ENCODE measurements around the gene FAM181A. TPM values are rescaled to one million over a fixed set of nuclear protein-coding genes. Genes with fewer than 3 reads are reported as not detected.

The FAM181A gene
- total RNA-seq, 1 experiment from 2014 or later = not detected

DNA sequence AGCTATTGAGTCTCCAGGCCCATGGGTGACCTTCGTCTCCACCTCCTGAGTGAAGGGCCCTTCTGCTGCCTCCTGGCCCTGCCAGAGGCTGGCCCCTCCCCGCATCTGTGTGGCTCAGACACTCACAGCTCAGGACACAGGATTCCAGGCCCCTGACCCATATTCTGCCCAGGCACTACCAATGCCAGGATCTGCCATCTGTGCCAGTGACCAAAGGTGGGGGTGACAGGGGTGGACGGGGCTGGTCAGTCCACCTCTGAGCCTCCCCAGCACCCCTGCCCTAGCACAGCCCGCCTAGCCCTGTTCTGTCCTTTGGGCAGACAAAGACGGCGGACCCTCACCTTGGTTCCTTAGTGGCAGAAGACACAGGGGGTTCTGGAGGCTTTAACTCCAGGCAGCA is 46.5 kb downstream of the FAM181A start:
- Histone ChIP-seq H4K5ac (ENCODE audit: insufficient read length, low read depth, low read length) (no peak overlapping the region), H3K79me1 (ENCODE audit: insufficient read depth, low read depth, low read length, poor library complexity, severe bottlenecking) (no peaks in the 10 kb centered on the region)

More for the DNA sequence above, 46.5 kb downstream of the FAM181A start:
- H4K20me1 ChIP-seq (ENCODE audit: control insufficient read depth, insufficient read depth, insufficient read length) = no peaks in the 10 kb centered on the region
- H3K23ac ChIP-seq (ENCODE audit: insufficient read length, low read depth, low read length) = no peak overlapping the region
- Mint-ChIP-seq H3K4me3 (no peak overlapping the region), H3K4me1 (peaks cover 14 to 17% of the 10 kb centered on the region in 2 experiments), H3K27ac (no peak overlapping the region), H3K9me3 (no peaks in the 10 kb centered on the region), H3K27me3 (ENCODE audit: low read depth) (peaks cover 2% of the 10 kb centered on the region; the same call in 1 of the 2 replicates), H3K36me3 (ENCODE audit: insufficient read depth in 1 of 3, low read depth in 3 of 3) (no peaks in the 10 kb centered on the region)
- H2BK5ac ChIP-seq (ENCODE audit: insufficient read length, low read length) = no peak overlapping the region
- no peak overlapping the region for H3K14ac ChIP-seq (ENCODE audit: insufficient read depth, low read length)
- no peak overlapping the region for H3K4me2 ChIP-seq (ENCODE audit: insufficient read depth, insufficient read length, low read length)
- H2BK20ac ChIP-seq (ENCODE audit: low read depth, low read length, poor library complexity, severe bottlenecking) = no peak overlapping the region
- no peaks in the 10 kb centered on the region for H3K27me3 ChIP-seq (ENCODE audit: insufficient read depth, low read length)
- no peak overlapping the region for H4K8ac ChIP-seq (replicated peaks; ENCODE audit: insufficient read length, low read depth, low read length)
- no peaks in the 10 kb centered on the region for H3K9me3 ChIP-seq (ENCODE audit: control insufficient read depth, low read depth, low read length)
- no peak overlapping the region for H3K18ac ChIP-seq (ENCODE audit: insufficient read length, low read depth, low read length)
- H3K9ac ChIP-seq (ENCODE audit: extremely low read depth, insufficient read length, low read length) = no peak overlapping the region
- H2AFZ ChIP-seq (ENCODE audit: low read length) = no peak overlapping the region
- WGBS (ENCODE audit: extremely low coverage, insufficient read length, low lambda C conversion rate) = no CpG with 5 or more reads among the region's 6 CpGs
- no peak overlapping the region for H3K27ac ChIP-seq (ENCODE audit: insufficient read length, low read depth, low read length)
- no peak overlapping the region for H2BK12ac ChIP-seq (ENCODE audit: insufficient read length, low read depth, low read length)
- no peak overlapping the region for H3K56ac ChIP-seq (ENCODE audit: insufficient read length, low read depth, low read length)
- no peak overlapping the region for H2BK120ac ChIP-seq (ENCODE audit: low read depth, low read length, poor library complexity, severe bottlenecking)
- no peak for TF ChIP-seq CTCF (conservative IDR thresholded peaks at IDR 0.05)
- DNase-seq = no peak
- H4K91ac ChIP-seq (ENCODE audit: insufficient read length, low read depth, low read length) = no peak overlapping the region
- H2BK15ac ChIP-seq (ENCODE audit: low read depth, low read length) = no peak overlapping the region
- H3T11ph ChIP-seq (ENCODE audit: low read length) = no peak overlapping the region
- no peak overlapping the region for H3K4ac ChIP-seq (ENCODE audit: low read depth, low read length)
- no peaks in the 10 kb centered on the region for H3K79me2 ChIP-seq (ENCODE audit: insufficient read depth, low read length)
- no peaks in the 10 kb centered on the region; the same call in 1 of the 2 replicates for H3K4me1 ChIP-seq (ENCODE audit: insufficient read depth, low read length)
- no peak overlapping the region for H2AK5ac ChIP-seq (ENCODE audit: insufficient read length, low read length)
- H3K23me2 ChIP-seq (ENCODE audit: insufficient read length, low read depth, low read length, poor library complexity, severe bottlenecking) = no peaks in the 10 kb centered on the region

All from H9 (cell line).